Stimulated activated CD4-positive, alpha-beta T cell treated with anti-CD3 and anti-CD28 coated beads, Interleukin-12 subunit alpha, Interleukin-12 subunit beta, amount 100 ng/mL, for 48 hours (primary cell): ENCODE measurements around the gene BCAR1.
"Not testable (repeated sequence)": the region's sequence is repeated elsewhere in the genome, so short reads cannot be mapped to it uniquely, and the experiment has no call there.

ENCODE experiments used
- DNase-seq, 3 donors: peaks; one replicate each; pipeline ENCODE4 v3.0.0-alpha.2; 2020; ENCODE audit warnings: low read depth in 2 of 3, low spot score in 1 of 3

The BCAR1 gene, protein sequence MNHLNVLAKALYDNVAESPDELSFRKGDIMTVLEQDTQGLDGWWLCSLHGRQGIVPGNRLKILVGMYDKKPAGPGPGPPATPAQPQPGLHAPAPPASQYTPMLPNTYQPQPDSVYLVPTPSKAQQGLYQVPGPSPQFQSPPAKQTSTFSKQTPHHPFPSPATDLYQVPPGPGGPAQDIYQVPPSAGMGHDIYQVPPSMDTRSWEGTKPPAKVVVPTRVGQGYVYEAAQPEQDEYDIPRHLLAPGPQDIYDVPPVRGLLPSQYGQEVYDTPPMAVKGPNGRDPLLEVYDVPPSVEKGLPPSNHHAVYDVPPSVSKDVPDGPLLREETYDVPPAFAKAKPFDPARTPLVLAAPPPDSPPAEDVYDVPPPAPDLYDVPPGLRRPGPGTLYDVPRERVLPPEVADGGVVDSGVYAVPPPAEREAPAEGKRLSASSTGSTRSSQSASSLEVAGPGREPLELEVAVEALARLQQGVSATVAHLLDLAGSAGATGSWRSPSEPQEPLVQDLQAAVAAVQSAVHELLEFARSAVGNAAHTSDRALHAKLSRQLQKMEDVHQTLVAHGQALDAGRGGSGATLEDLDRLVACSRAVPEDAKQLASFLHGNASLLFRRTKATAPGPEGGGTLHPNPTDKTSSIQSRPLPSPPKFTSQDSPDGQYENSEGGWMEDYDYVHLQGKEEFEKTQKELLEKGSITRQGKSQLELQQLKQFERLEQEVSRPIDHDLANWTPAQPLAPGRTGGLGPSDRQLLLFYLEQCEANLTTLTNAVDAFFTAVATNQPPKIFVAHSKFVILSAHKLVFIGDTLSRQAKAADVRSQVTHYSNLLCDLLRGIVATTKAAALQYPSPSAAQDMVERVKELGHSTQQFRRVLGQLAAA

DNA sequence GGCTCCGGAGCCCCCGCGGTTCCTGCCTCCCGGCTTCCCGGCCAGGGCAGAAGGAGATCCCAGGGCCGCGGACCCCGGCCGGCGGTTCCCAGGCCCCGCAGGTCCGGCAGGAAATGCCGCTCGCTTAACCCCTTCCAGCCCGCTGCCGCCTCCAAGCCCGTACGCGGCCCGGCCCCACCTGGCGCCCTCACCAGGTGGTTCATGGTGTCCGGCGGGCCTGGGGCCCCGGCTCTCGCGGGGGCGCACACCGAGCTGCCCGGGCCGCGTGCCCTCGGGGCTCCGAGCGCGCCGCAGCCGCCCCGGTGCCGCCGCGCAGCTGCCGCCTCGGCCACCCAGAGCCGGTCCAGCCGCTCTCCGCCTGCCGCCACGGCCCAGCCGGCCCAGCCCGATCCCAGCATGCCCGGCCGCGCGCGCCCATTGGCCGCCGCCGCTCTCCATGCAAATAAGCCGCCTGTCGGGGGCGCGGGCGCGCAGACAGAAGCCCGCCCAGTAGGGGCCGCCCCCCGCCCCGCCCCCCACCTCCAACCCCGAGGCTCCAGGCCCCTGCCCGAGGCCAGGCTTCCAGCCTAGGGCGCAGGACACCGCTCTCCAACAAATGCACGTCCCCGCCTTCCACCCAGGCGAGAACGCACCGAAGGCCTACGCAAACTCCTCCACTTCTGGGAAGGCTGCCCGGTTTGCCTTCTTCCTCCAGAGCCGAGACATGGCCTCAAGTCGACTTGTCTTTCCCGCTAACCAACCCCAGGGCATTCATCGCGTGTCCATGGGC is at the start of gene BCAR1:
TSS of gene BCAR1 (minus strand) at position 345 of the 769 bp plus-strand sequence. CDS start at position 203, 142 bp downstream.
- DNase-seq: no peak

DNA sequence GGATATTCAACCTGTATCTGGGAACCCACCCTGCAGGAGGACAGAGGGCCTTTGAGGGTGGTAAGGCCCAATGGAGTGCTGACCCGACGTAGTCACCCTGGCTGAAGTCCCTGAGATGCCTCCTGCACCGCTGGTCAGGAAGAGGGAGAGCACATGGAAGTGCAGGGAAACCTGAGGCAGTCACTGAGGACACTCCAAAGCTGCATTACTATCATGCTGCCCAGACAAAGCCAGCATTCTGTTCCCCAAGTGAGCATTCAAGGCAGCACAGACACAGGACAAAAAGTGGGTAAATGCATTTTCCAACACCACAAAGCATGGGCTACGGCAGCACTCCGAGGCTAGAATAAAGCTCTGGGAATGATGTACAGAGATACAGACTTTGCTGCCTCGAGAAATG is 46.8 kb upstream of the BCAR1 start:
- no peak for DNase-seq

DNA sequence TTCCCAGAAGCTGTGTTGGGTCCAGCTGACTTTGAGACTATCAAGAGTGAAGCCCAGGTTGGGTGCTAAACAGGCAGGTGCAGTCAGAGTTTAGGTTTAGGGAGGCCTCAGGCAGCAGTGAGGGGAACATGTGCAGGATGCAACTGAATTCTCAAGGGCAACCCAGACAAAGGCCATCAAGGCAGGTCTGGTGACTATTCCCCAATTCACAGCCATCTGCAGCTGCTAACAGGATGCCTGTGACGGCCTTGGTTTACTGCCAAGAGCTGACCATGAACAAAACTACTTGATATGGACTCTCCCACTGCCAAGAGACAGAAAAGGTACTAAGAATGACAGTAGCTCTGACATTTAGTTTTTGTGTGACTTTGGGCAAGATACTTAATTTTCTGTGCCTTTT is 45.2 kb upstream of the BCAR1 start:
- DNase-seq: no peak

DNA sequence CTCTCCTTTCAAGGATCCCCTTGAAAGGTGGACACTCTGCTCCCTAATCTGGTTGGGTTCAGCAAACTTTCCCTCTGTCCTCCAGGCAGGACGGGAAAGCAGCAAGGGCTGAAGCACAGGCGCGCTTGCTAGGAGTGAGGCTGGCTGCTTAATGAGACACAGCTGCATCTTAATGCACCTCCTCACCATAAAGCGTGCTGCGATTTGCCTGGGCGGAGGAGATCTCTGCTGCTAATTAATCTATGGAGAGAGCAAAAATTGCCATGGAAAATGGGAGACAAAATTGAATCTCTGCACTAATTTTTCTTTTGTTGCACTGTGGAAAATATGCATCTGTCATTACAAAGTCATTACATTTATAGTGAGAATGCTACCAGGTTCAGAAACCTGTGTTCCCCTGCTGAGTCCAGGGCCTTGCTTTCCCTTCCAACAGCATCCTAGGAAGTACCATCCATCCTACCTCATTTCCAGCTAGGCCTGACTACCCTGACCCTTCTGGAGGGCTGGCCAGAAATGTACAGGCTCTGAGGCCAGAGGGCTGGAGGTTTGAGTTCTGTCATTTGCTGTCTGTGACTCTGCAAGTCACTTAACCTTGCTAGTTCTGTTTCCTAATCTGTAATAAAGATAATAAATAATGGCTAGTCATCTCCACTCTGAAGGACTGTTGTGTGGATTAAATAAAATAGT is 43.5 kb upstream of the BCAR1 start:
- no peak for DNase-seq

- DNase-seq: no peak
Measured at GRCh38 chr16:75293772-75294171, 42.3 kb upstream of the BCAR1 start.

DNA sequence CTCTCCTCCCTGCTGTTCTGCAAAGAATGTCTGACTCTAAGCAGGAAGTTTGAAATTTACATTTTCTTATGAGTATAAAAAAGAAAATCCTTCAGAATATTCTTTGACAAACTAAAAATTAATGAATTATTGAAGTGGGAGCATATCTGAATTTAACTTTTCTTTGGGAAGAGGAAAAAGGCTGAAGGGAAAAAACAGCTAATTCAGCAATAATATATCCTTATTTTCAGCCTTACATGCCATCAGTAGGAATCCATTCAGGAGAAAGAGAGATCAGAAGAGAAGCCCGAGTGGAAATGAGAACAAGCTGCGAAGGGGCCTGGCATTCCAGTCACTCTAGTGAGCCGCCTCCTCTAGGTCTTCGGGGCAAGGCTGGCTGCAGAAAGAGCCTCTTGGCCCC is 41.7 kb upstream of the BCAR1 start:
- no peak for DNase-seq

GRCh38 chr16:75292691-75293090 is 41.3 kb upstream of the BCAR1 start:
- DNase-seq: no peak

DNA sequence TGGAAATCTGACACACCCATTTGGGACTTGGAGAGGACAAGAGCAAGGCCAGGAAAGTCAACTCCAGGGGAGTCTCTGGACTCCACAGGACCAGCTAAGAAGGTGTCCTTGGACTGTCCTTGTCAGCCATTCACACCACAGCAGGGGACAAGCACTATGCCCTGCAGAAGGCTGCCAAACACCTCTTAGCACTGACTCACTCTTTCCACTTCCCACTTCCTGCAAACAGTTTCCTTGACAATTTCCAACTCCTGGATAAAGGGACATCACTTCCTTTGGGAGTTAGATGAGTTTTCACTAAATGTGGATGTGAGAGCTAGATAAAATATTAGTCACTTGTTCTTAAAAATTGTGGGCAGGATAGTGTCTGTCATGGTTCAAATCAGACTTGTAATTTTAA is 37.8 kb upstream of the BCAR1 start:
- no peak for DNase-seq

- DNase-seq: peak; percentile 40 to 61 (median 47)
Measured at GRCh38 chr16:75288596-75289120, 37.2 kb upstream of the BCAR1 start.

DNA sequence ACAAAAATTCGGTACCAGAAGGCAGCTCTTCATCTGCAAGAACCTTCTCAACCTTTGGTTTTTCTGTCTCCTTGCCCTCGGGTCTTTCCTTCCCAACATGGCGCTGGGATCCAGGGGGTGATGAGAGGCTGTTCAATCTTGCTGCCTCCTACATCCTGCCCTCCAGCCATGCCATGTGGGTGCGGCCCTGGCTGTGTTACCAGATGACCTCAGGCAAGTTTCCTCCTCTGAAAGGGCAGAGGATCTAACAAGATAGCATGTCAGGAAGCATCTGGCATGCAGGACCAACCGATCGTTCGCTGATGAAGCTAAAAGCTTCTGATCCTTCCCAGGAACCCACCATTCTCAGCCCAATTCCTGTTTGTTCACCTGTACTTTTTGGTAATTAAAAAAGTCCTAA is 36.8 kb upstream of the BCAR1 start:
- no peak for DNase-seq

DNA sequence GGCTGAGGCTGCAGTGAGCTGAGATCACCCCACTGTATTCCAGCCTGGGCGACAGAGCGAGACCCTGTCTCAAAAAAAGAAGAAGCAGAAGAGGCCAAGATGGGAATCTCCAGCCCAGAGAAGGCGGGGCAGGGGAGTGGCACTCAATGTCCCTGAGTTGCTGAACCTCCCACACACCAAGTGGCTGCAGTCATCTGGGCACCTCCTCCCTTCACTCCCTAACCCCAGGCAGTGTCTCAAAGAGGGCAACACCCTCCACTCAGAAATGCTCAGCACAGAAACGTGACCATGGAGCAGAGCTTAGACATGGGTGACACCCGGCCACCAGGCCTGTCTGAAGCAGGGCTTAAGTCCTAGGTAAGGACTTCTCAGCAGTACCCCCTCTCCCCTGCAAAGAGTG is 36.3 kb upstream of the BCAR1 start:
- DNase-seq: no peak

DNA sequence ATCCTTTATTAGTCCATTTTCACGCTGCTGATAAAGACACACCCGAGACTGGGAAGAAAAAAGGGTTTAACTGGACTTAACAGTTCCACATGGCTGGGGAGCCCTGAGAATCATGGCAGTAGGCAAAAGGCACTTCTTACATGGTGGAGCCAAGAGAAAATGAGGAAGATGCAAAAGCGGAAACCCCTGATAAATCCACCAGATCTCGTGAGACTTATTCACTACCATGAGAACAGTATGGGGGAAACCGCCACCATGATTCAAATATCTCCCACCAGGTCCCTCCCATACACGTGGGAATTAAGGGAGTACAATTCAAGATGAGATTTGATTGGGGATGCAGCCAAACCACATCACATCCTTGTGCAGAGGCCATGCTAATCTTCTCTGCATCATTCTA is 35.0 kb upstream of the BCAR1 start:
- no peak for DNase-seq

DNA sequence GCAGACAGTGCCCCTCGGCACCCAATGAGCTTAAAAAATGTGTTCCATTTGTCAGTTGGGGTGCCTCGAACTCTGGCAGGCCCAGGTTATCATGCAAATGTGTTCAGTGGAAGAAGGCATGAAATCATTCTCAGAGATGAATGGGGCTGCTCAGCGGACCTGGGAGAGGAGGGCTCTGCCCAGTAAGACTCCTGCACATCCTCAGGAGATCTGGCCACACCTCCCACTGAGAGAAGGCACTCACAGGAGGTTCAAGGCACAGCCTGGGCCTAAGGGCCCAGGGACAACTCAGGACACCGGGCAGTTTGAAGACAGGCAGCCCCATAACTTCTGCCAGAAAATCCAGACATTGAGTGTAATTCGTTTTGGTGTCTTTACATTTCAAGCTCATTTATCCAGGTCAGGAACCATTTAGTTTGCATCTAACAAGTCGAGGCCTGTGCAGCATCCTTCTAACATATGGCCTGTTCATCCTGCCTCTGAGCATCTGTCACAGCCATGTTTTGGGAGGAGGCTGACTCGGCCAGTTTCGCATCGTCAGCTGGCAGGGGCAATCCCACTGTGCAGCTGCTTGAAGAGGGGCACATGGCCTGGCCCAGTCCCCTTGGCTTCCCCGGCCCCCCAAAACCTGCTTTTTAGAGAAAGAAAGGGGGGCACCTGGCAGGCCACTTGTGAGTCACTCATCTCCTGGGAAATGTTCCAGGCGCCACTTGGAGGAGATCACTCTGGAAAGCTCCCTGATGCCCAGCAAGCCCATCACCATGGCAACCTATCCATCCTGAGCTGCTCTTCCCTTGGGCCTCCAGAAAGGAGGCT is 31.2 kb upstream of the BCAR1 start:
- DNase-seq: no peak

- DNase-seq: no peak
Measured at GRCh38 chr16:75281826-75282225, 30.4 kb upstream of the BCAR1 start.

GRCh38 chr16:75281009-75281408 is 29.6 kb upstream of the BCAR1 start:
- DNase-seq: not testable (repeated sequence)

DNA sequence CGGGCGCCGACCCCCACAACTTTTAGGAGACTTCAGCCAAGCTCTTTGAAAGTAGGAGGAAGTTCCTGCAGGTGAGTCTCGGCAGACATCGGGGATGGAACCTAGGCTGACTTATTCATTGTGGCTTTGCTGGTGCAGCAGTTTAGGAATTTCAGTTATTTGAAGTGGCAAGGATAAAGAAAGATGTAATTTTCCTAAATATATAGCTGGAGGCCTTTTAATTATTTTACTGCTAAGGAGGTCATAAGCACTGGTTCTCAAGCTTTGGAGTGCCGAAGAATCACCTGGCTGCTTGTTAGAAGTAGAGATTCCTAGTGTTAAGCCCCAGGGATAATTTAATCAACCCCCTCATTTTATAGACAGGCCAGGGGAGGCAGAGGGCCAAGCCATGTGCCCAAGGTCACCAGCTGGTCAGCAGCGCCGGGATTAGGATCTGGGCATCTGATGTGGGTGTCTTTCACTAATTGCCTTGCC is 28.9 kb upstream of the BCAR1 start:
- DNase-seq: no peak

DNA sequence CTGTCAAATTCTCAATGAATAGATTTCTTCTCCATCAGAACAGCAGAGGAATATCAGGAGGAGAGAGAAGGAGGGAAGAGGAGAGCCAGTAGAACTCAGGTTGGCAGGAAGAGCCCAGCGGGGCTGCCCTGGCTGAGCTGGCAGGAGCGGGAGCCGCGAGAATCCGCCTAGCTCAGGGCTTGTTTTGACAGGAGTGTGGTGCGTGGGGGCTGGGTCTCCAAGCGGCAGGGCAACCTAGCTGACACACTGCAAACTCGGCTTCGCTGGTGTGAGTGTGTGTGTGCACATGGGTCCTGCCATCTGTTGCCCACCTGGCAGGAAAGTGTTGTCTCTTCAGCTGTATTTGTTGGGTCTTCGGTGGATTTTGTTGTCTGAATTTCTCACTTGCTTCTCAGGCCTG is 27.9 kb upstream of the BCAR1 start:
- no peak for DNase-seq

GRCh38 chr16:75273054-75273925 is 21.9 kb upstream of the BCAR1 start:
- no peak for DNase-seq

- DNase-seq: not testable (repeated sequence)
Measured at GRCh38 chr16:75272629-75273028, 21.2 kb upstream of the BCAR1 start.
